Inferior parietal cortex (tissue), 1 donor: Measurements from ENCODE around the gene E2F4.

Experiments used
- DNase-seq: peaks from one replicate; pipeline ENCODE4 v3.0.0-alpha.2; 2016; ENCODE audit errors: extremely low spot score

E2F4 gene

GRCh38 chr16:67157892-67158635 lies 33.9 kb upstream of the E2F4 start:
- DNase-seq = no peak

GRCh38 chr16:67158637-67159600 lies 33.0 kb upstream of the E2F4 start:
- DNase-seq = no peak

- DNase-seq = no peak
Observed at GRCh38 chr16:67161595-67162058, 30.3 kb upstream of the E2F4 start.

- DNase-seq = no peak
Observed at GRCh38 chr16:67162506-67163163, 29.3 kb upstream of the E2F4 start.

- peak; percentile 81 for DNase-seq
Observed at GRCh38 chr16:67163164-67163998, 28.6 kb upstream of the E2F4 start.

- no peak for DNase-seq
Observed at GRCh38 chr16:67163999-67164558, 27.9 kb upstream of the E2F4 start.

GRCh38 chr16:67164599-67165061 lies 27.3 kb upstream of the E2F4 start, which contains the start of gene HSF4:
TSS of gene HSF4 (plus strand) at chr16:67164745. CDS start at chr16:67164812, 67 bp downstream.
- DNase-seq = no peak

DNA sequence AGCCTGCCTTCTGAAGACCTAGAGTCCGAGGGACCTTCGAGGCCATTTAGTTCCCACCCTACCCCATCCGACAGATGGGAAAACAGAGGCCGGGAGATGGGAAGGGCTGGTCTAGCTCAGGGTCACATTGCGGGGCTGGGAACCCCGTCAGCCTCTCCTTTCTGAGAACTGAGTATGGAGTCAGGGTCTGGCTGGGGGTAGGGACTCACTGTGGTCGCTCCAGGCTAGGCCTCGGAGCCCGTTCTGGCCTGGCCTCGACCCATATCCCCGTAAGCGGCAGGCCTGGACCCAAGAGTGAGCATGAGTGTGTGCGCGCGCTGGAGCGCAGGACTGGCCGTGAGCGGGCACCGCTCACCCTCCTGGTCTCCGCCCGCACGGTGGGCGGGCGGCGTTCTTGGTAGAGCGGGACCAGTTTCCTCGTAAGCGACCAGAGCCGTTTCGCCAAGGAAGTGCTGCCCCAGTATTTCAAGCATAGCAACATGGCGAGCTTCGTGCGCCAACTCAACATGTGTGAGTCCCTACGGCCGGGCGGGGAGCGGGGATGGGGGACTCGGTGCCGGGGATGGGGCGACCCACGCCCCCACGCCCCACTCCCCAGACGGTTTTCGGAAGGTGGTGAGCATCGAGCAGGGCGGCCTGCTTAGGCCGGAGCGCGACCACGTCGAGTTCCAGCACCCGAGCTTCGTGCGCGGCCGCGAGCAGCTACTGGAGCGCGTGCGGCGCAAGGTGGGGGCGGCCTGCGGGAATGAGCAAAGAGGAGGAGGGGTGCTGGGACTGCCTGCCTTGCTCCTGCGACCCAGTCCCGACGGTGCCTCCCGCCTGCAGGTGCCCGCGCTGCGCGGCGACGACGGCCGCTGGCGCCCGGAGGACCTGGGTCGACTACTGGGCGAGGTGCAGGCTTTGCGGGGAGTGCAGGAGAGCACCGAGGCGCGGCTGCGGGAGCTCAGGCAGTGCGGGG lies 26.6 kb upstream of the E2F4 start:
- no peak for DNase-seq

DNA sequence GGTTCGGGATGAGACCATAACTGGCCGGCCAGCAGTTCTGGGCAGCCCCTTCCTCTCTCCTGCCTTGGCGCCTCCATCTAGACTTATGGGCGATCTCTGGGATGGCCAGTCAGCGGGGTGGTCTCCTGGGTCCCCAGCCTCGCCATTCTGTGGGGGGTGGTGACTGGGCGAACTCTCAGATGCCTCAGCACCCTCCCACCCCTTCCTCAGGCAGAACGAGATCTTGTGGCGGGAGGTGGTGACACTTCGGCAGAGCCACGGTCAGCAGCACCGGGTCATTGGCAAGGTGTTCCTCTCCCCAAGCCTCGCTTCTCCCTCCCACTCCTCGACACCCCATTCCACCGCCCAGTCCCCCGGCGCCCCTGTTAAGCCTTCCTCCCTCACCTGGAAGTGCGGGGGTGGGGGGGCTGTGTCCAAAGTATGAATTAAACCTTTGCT lies 25.8 kb upstream of the E2F4 start:
- no peak for DNase-seq

DNA sequence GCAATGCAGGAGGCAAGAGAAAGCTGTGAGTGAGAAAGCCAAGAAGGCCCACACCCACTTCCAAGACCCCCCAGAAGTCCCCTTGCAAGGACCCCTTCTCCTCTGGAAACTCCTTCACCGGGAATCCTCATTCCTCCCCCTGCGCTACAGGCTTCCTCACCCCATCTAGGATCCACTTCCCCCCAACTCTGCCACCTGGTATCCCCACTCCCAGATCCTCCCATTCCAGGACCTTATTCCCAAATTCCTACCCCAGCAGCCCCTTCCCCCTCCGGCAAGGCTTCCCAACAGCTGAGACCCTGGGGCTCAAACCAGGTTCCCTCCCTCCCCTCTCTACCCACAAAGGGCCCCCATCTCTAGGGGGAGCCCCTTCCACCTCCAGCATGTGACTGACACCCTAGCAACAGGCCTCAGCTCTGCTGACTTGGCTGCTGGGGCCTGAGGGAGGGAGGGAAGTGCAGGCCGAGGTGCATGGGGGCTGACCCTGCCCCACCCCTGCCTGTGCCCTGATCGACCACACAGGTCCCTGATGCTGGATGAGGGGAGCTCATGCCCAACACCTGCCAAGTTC lies 25.3 kb upstream of the E2F4 start:
- no peak for DNase-seq

DNA sequence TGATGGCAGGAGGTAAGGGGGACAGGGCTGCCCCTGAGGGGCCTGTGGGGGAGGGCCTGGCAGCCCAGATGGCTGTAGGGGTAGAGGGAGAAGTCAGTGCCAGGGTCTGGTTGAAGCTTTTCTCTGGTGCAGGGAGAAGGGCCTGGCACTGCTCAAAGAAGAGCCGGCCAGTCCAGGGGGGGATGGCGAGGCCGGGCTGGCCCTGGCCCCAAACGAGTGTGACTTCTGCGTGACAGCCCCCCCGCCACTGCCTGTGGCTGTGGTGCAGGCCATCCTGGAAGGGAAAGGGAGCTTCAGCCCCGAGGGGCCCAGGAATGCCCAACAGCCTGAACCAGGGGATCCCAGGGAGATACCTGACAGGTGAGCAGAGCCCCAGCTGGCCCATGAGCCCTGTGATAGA lies 24.4 kb upstream of the E2F4 start:
- DNase-seq = no peak

DNA sequence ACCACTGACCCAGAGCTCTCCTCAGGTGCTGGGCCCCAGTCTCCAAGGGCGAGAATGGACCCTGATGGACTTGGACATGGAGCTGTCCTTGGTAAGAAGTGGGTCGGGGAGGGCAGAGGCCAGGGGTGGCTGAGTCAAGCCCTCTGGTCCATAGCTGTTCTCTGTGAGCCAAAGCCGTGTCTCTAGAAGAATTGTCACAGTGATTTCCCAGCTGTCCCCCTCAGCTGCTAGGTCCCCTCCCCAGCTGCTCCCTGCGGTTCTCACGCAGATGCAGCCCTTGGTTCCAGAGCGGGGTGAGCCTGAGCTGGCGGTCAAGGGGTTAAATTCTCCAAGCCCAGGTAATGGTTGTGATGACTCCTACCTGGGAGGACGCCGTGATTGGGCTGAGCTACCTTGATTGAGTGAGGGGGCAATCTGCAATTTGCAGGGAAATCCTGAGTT lies 22.9 kb upstream of the E2F4 start:
- DNase-seq = no peak

DNA sequence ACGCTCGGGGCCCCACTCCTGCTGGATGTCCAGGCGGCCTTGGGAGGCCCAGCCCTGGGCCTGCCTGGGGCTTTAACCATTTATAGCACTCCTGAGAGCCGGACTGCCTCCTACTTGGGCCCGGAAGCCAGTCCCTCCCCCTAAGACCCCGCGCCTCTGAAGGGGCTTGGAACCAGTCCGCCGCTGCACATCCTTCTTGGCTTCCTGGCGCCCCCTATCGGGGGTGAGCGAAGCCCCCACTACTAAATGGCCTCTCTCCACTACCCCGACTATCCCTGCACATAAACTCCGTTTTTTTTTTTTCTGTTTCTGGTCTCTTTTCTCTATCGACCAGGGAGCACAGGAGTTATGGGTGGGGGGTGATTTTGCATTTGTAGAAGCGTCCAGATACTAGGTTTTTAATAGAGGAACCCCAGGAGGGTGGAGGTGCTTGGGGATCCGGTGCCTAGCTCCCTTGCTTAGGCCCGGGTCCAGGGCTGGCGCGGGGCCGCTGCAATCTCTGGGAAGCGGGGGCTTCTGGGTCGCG lies 22.2 kb upstream of the E2F4 start:
- DNase-seq = no peak

GRCh38 chr16:67170168-67170948 lies 21.6 kb upstream of the E2F4 start, which contains the start of gene NOL3:
TSS of gene NOL3 (plus strand) at chr16:67170538.
- DNase-seq = peak; percentile 16

GRCh38 chr16:67170949-67171649 lies 20.9 kb upstream of the E2F4 start:
- no peak for DNase-seq

DNA sequence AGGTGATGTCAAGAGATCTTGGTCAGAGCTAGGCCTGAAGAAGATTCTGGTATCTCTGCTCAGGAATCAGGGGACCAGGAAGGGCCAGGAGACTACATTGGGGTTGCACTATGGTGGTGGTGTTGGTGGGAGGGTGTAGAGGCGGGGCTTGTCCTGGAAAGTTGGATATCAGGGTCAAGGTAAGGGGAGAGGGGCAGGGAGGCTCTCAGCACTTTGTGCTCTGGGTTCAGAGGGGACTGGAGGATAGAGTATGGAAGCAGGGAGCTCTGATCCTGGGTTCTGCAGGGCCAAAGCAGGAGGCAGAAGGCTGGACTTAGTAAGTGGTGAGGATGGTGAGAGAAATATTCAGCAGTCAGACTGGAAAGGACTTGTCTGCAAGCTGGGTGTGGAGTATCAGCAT lies 18.6 kb upstream of the E2F4 start:
- no peak for DNase-seq
